ENCODE data around the gene DLEC1.
A peak's percentile ranks its signal among the peaks of the same experiment; 100 is the strongest.
"Not testable (repeated sequence)": the region's sequence is repeated elsewhere in the genome, so short reads cannot be mapped to it uniquely, and the experiment has no call there.

Gene DLEC1

DNA sequence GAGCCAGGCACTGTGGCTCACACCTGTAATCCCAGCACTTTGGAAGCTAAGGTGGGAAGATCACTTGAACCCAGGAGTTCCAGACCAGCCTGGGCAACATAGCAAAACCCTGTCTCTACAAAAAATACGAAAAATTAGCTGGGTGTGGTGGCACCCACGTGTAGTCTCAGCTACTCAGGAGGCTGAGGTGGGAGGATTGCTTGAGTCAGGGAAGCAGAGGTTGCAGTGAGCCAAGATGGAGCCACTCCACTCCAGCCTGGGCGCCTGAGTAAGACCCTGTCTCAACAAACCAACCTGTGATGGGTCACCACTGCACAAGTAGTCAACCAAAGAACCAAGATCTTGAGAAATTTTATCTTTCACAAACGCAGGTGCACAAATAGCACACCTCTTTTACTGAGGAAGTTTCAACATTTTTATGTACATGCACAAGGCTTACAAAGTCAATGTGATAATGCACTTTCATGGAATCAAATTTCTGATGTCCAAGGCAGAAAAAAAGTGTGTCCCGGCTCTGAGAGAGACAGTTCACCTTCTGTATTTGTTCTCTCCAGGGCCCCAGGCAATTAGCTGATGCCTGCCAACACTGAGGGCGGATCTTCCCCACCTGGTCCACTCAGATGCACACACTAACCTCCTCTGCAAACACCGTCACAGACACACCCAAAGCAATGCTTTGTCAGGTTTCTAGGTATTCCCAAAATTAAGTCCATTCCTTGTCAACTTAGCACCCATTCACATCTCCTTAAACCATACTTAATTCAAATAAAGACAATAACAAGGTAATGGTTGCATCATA lies 85.5 kb downstream of the DLEC1 start:
- DNase-seq = no peak

DNA sequence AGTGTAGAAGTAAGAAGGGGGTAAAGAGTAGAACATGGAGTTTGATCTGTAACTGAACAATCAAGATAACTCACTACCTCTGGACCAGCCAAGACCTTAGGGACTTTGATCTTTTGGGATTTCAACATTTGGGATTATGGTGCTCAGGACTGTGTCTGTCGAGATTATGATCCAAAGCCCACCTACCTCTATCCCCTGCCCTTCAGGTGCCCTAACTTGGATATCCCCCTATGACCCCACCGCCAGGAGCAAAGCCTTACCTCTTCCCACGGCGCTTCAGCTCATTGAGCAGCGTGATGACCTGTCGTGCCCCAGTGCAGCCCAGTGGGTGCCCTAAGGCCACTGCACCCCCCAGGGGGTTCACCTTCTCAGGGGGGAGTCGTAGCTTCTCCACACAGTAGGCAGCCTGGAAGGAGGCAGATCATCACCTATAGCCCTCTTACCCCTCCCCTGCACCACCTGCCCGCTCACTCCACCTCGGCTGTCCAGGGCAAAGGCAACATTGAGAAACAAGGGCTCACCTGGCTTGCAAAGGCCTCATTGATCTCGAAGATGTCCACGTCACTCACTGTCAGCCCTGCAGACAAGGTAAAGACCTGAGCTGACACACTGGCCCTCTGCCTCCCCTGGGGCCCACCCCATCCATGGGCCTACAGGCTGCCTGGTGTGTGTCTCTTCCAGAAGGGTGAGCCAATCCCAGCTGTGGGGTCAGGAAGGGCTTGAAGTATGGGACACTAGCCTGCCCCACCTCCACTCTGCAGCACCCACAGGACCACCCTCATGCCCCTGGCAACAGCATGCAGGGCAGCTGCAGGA lies 86.5 kb downstream of the DLEC1 start:
- no peak for DNase-seq

DNA sequence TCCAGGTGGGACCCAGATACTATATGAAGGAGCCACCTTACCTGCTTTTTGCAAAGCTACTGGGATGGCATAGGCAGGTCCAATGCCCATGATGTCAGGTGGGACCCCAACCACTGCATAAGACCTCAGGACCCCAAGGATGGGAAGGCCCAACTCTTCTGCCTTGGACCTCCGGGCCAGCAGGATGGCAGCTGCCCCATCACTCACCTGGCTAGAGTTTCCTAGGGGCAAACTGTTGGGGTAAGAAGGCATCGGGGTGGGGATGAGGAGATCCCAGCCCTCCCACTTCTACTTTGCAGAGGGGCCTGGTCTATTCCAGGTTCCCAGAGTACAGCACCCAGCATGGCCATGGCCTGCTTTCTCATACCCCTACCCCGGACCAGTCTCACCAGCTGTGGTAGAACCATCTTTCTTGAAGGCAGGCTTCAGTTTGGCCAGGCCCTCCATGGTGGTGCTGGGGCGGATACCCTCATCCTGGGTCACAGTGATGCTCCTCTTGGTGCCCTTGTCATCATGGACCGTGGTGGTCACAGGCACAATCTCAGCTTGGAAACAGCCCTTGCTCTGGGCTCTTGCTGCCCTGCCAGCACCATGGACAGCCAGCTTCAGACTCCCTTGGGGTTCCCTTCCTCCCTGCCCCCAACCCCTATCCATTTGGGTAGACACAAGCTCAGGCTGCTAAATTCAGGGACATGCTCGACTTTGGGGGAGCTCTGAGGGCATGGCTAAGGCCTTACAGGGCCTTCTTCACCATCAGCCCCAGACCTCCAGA lies 87.3 kb downstream of the DLEC1 start:
- DNase-seq = no peak

DNA sequence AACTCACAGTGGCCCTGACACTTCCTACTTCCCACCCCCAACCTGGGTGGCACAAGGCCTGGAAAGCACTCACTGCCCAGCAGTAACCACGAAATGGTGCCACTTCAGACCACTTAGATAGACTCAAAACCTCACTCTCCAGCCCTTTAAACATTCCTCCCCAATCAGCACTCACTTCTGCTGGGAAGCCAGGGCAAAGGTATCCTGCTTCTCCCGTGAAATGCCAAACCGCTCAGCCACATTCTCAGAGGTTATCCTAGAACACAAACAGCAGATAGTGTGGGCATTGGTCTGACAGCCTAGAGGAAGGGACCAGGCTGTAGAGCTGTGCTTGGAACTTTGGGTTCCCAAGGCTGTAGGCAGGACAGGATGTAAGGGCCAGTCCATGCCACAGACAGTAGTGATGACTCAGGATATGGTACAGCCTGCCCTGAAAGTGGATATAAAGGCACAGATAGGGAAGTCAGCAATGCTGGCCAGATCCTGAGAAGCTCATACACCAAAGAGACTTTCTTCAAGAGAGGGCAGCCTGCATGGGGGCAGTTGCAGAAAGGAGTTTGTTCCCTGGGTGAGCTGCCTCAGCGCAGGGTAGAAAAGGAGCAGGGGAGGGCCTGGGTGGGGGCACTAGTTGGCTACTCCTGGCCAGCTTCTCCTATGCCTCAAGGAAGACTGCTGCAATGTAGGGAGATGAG lies 88.7 kb downstream of the DLEC1 start:
- DNase-seq = peak; percentile 38 to 49 (median 39)

DNA sequence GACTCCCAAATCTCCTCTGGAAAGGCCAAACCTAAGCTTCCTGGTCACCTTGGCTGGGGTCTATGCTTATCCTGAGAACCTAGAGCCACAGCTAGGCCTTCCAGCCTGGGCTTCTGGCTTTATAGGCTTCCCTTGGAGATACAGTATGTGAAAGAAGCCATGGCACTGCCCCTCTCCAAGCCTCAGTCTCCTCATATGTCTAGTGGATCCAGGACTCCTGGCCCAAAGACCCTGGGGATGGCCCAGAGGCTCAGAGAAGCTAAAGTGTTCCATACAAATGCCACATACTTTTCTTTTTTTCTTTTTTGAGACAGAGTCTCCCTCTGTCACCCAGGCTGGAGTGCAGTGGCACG lies 89.3 kb downstream of the DLEC1 start:
- DNase-seq = no peak

DNA sequence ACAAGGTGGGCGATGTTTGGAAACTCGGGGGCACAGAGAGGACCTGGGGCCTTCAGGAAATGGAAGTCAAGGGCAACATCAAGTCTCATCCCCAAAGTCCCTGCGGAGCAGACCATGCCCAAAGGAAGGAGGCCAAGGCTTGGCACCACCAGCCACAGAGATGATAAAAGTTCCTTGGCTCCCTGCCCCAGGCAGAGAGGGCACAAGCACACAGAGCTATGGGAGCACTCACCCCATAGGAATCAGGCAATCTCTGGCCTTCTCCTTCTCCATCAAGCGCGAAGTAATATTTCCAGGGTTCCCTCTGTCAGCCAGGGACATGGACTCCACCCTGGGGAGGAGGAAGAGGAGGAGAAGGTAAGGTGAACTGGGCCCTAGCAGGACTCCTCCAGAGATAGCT lies 90.0 kb downstream of the DLEC1 start:
- DNase-seq = no peak

DNA sequence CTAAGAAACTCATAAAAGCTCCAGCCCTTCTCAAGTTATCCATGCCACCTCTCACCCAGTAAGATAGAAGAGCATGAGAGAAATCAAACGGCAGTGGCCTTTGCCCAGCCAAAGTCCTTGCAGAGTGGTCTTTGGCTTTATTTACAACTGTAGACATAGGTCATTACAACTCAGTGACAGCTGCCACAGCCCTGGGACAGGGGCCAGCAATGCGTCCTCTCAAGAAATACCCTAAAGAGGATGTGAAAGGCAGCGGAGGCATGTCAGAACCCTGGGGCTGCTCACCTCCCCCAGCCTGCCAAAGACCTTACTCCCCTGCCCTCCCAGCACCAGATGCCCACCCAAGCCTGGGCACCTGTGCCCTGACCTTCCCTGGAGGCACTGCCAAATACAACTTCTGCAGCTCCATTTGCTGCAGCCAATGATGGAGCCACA lies 91.6 kb downstream of the DLEC1 start:
- no peak for DNase-seq

DNA sequence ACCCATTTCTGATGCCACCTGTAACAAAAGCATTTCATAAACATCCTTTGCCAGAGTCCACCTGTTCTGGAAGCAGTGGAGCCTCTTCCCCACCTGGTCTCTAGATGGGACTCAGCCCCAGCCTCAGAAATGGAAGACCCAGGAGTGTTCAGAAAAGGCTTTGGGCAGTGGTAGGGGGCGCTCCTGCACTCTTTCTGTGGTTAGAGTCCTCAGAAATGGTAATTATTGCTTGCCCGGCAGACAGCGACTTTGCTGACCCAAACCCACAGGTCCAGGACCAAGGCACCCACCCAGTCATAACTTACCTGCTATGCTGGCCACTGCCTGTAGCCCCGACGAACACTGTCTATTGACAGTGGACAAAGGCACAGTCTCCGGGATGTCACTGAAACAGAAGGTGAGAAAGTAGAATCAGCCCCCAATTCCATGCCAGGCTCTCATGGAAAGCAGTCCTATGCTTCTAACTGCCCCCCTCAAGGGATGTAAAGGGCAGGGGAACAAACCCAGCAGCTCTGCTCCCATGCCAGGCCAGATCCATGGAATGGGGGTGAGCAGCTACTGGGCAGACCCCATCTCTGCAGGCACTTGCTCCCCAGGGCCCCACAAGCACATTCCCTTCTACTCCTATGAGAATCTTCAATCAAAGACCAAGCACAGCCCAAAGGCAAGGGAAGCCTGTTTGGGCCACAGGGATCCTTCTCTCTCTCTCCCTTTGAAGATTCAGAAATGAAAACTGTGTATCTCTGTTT lies 92.8 kb downstream of the DLEC1 start:
- peak; percentile 47 to 75 (median 56) for DNase-seq

DNA sequence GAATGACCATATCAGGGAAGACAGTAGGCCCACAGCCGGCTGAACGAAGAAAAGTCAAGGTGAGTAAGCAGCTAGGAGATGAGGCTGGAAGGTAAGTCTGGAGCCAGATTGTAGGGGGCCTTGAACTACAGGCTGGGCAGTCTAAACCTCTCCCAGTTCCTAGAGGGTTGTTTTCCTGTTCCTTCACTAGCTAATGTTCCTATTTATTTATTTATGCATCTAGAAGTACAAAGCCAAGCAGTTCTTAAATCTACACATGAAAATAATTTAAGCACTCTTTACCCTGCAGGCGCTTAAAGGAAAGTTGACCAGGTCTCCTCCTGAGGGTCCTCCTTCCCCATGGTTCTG lies 94.2 kb downstream of the DLEC1 start:
- DNase-seq = no peak

DNA sequence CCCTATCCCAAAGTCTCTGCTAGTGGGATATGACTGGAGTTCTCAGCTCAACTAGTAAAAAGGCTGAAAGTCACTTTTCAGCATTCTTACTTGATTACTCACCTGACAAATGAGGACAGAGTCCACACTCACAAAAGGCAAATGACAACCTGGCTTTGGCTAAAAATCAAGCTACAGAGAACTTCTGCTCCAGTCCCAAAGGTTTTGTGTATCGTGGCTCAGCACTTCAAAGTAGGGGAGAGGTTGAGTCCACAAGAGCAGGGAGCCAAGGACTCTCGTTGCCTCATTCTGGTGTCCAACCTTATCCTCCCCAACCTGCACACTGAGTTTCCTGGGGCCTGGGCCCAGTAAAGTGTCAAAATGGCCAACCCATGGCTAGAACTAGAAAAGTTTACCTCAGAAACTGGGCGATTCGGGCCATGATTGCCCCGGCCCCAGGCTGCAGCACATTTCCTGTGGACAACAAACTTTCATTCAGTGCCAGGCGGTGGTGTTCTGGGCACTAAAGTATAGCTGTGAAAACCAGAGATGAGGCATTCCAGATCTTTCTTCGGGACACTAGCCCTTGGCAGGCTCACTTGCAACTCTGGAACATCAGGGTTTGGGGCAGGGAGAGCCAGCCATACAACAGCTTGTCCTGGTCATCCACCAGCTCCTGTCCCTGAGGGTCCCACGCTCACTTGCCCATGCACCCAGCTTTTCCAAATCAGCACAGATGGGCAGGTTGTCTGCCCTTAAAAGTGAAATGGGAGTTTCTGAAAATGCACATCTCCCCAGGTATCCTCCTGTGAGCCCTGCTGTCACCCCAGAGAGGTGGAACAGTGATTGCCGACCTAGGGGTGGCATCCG lies 94.8 kb downstream of the DLEC1 start:
- no peak for DNase-seq

DNA sequence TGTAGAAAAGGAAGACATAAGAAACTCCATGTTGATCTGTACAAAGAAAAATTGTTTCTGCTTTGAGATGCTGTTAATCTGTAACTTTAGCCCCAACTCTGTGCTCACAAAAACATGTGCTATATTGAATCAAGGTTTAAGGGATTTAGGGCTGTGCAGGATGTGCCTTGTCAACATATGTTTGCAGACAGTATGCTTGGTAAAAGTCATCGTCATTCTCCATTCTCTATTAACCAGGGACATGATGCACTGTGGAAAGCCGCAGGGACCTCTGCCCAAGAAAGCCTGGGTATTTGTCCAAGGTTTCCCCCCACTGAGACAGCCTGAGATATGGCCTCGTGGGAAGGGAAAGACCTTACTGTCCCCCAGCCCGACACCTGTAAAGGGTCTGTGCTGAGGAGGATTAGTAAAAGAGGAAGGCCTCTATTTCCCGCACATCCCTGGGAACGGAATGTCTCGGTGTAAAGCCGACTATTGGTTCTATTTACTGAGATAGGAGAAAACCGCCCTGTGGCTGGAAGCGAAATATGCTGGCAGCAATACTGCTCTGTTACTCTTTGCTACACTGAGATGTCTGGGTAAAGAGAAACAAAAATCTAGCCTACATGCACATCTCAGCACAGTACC lies 95.6 kb downstream of the DLEC1 start:
- DNase-seq = not testable (repeated sequence)

DNA sequence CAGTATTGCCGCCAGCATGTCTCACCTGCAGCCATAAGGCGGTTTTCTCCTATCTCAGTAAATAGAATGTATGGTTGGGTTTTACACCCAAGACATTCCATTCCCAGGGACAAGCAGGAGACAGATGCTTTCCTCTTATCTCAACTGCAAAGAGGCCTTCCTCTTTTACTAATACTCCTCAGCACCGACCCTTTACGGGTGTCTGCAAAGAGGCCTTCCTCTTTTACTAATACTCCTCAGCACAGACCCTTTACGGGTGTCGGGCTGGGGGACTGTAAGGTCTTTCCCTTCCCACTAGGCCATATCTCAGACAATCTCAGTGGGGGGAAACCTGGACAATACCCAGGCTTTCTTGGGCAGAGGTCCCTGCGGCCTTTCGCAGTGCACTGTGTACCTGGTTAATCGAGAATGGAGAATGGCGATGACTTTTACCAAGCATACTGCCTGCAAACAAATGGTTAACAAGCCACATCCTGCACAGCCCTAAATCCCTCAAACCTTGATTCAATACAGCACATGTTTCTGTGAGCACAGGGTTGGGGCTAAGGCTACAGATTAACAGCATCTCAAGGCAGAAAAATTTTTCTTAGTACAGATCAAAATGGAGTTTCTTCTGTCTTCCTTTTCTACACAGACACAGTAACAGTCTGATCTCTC lies 96.7 kb downstream of the DLEC1 start:
- peak in 2 of 3 donors; percentile 31 to 33 for DNase-seq

DNA sequence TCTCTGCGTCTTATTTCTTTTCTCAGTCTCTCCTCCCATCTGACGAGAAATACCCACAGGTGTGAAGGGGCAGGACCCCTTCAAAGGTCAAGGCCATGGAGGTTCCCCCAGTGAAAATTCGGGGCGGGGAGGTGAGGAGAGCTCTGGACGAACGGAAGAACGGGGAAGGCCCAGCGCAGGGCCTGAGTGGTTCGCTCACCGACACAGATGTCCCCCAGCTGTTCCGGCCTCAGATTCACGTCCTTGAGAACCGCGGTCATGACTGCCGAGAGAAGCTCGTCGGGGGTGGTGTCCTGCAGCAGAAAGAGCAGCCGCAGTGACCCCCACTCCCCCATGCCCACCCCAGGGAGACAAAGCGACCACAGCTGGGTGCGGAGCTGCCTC lies 97.4 kb downstream of the DLEC1 start:
- DNase-seq = peak; percentile 28 to 55 (median 33)

DNA sequence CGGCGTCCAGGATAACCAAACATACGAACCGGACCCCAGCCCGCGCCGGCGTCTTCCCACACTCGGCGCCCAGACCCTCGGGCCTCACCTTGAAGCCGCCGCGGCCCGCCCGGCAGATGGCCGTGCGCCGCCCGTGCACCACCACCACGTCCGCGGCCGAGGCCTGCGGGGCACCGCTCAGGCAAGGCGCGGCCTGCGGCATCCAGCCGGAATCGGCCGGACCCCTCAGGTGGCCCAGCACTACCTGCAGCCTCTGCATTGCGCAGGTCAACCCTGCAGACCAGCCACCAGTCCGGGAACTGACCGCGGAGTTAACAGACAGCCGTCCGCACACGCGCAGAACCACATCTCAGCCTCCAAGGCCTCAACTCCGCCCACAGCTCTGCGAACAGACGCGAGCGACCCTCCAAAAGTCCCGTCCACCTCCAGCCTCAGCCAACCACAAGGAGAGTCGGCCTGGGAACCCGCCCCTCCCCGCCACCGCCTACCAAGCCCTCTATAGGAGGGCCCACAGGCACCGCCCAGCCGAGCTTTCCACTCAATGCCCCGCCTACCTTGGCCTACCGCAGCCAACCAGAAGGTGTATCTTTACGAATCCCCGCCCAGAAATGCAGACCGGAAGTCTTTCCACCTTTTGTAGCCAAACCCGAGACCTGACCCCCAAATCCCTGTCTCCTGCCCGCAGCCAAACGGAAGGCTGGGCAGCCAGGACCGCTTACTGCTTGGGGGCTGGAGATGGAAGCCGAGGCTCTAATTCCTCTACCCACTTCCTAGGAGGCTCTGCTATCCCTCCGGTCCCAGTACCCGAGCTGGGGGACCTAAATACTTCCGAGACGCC lies 98.0 kb downstream of the DLEC1 start, which contains the start of gene ACAA1:
Gene ACAA1, minus strand, starts transcription at position 351 of the 838 bp plus-strand sequence. Its CDS starts 92 bp downstream, at position 259.
- peak; percentile 99 for DNase-seq

DNA sequence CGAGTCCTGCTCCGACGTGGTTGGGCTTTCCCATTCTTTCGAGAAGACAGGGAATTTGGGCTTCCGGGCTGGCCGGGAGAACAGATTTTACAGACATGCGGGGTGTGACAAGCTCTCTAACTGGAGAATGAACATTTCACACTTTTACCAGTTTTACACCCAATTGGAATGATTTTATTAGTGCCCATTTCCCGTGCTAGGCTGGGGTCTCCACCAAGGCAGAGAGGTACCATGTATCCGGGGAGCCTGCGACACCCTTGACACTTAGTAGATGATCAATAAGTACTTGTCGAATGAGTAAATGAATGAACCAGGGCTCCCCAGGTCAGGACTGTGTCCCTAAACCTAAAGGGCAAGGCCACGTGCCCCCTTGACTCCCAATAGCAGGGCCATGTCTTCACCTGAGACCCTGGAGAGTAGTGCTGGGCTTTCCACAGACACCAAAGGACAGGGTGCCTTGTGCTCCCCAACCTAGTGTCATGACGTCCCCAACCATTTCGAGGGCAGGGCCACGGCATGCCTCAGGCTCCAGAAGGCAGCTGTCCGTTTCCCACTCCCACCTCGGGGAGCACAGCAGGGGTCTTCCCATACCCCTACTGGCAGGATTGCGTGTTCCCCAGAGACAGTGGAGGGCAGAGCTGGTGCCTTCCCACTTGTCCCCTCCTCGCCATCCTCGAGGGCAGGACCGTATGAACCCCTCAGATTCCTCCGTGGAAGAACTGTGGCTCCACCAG lies 98.8 kb downstream of the DLEC1 start:
- DNase-seq = peak in 2 of 3 donors; percentile 24 to 48

DNA sequence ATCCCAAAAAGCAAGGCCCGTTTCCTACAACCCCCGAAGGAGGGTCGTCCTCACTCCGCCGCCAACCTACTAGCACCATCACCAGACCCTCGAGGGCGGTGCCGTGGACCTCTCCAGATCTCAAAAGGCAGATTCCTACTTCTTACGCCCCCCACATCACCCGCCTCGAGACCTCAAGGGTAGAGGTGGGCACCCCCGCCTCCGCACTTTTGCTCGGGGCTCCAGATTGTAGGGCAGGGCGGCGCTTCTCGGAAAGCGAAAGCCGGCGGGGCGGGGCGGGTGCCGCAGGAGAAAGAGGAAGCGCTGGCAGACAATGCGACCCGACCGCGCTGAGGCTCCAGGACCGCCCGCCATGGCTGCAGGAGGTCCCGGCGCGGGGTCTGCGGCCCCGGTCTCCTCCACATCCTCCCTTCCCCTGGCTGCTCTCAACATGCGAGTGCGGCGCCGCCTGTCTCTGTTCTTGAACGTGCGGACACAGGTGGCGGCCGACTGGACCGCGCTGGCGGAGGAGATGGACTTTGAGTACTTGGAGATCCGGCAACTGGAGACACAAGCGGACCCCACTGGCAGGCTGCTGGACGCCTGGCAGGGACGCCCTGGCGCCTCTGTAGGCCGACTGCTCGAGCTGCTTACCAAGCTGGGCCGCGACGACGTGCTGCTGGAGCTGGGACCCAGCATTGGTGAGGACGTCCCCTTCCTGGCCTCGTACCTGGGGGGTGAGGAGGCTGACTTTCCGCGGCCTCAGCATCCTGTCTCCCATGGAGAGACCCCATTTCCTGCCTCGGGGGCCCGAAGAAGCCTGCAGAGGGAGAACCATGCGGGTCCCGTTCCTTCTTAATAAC lies 99.6 kb downstream of the DLEC1 start, which contains the start of gene MYD88:
Gene MYD88, plus strand, starts transcription at position 313 of the 842 bp plus-strand sequence. Its CDS starts 40 bp downstream, at position 353.
- peak; percentile 90 to 96 (median 94) for DNase-seq

DNA sequence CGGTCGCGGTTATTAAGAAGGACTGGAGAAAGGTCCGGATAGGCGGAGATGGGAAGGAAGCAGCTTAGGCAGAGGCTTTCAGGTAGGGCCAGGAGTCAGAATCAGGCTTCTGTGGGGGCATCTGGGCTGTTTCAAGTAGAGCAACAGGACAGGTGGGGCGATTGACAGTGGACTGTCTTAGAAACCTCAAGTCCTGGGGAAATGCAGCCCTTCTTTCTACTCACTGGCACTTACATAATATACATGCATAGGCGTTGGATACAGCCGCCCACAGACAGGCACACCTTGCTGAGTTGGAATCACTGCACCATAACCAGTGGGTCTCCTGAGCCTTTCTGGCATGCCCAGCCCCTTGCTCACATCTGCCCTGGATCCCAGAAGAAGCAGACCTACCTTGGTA lies 100.2 kb downstream of the DLEC1 start:
- DNase-seq = peak in 1 of 3 donors; percentile 32
